ENCODE results near the gene SH2D2A. TPM values are rescaled to one million over a fixed set of nuclear protein-coding genes. Genes with fewer than 3 reads are reported as not detected.
"Not testable (repeated sequence)": the region's sequence is repeated elsewhere in the genome, so short reads cannot be mapped to it uniquely, and the experiment has no call there.

The SH2D2A gene
- total RNA-seq, 2 experiments from 2014 or later = 157 to 205 TPM

- H3K9me3 Mint-ChIP-seq (ENCODE audit: low read depth) = no peaks in the 10 kb centered on the region
- DNase-seq (no peak), ATAC-seq (peak; percentile 3)
- no peak overlapping the region for H3K27ac Mint-ChIP-seq
- H3K36me3 Mint-ChIP-seq = peaks cover 21% of the 10 kb centered on the region
- H3K4me3 Mint-ChIP-seq = no peak overlapping the region
- no peaks in the 10 kb centered on the region for H3K27me3 Mint-ChIP-seq
- peaks cover 37% of the 10 kb centered on the region for H3K4me1 Mint-ChIP-seq
- CTCF ChIA-PET = interaction anchor here (0.7 to 8.6 kb wide), 10 partner anchors 10 to 120 kb away, joined by 3 to 116 read pairs (median 6); partner anchors contain the start of genes HDGF, ISG20L2, METTL25B and MRPL24
Measured at GRCh38 chr1:156766298-156767100, 50.1 kb downstream of the SH2D2A start.

- Mint-ChIP-seq H3K4me3 (no peak overlapping the region), H3K9me3 (ENCODE audit: low read depth) (no peaks in the 10 kb centered on the region), H3K36me3 (peaks cover 13% of the 10 kb centered on the region), H3K27ac (no peak overlapping the region), H3K27me3 (no peaks in the 10 kb centered on the region), H3K4me1 (peaks cover 30% of the 10 kb centered on the region)
- ATAC-seq (no peak), DNase-seq (no peak)
- CTCF ChIA-PET = interaction anchor here (3.6 to 8.6 kb wide), 3 partner anchors 14 to 94 kb away, joined by 24 to 116 read pairs (median 28); partner anchors contain the start of genes HDGF, ISG20L2, METTL25B and NTRK1
Measured at GRCh38 chr1:156765666-156766065, 51.0 kb downstream of the SH2D2A start.

- H3K27ac Mint-ChIP-seq; H3K27me3 Mint-ChIP-seq; H3K36me3 Mint-ChIP-seq; DNase-seq; ATAC-seq; H3K9me3 Mint-ChIP-seq (ENCODE audit: low read depth); H3K4me3 Mint-ChIP-seq: not testable (repeated sequence)
- CTCF ChIA-PET = interaction anchor here (0.7 to 8.6 kb wide), 2 partner anchors 28 to 37 kb away, joined by 4 to 116 read pairs; partner anchors contain the start of genes ISG20L2 and METTL25B
- peaks cover 24% of the 10 kb centered on the region for H3K4me1 Mint-ChIP-seq
Measured at GRCh38 chr1:156765136-156765535, 51.5 kb downstream of the SH2D2A start.

- peaks cover 6% of the 10 kb centered on the region for H3K4me1 Mint-ChIP-seq
- ATAC-seq (no peak), DNase-seq (no peak)
- no peaks in the 10 kb centered on the region for H3K36me3 Mint-ChIP-seq
- no peak overlapping the region for H3K4me3 Mint-ChIP-seq
- CTCF ChIA-PET = interaction anchor here (0.6 to 1.4 kb wide), 3 partner anchors 35 to 314 kb away, joined by 3 read pairs; partner anchors contain the start of gene SH2D2A
- H3K27ac Mint-ChIP-seq = no peak overlapping the region
- no peaks in the 10 kb centered on the region for H3K9me3 Mint-ChIP-seq (ENCODE audit: low read depth)
- no peaks in the 10 kb centered on the region for H3K27me3 Mint-ChIP-seq
Measured at GRCh38 chr1:156760796-156761104, 55.9 kb downstream of the SH2D2A start.

- Mint-ChIP-seq H3K4me3 (no peak overlapping the region), H3K4me1 (peaks cover 4% of the 10 kb centered on the region), H3K27me3 (no peaks in the 10 kb centered on the region), H3K9me3 (ENCODE audit: low read depth) (no peaks in the 10 kb centered on the region), H3K36me3 (no peaks in the 10 kb centered on the region), H3K27ac (no peak overlapping the region)
- no peak for ATAC-seq
- DNase-seq = no peak
- CTCF ChIA-PET = interaction anchor here (1.1 to 1.4 kb wide), 2 partner anchors 34 to 56 kb away, joined by 3 read pairs; partner anchors contain the start of gene SH2D2A
Measured at GRCh38 chr1:156760092-156760795, 56.4 kb downstream of the SH2D2A start.

GRCh38 chr1:156757572-156758253 lies 58.9 kb downstream of the SH2D2A start:
- H3K9me3 Mint-ChIP-seq (ENCODE audit: low read depth); ATAC-seq; DNase-seq; H3K27me3 Mint-ChIP-seq; H3K36me3 Mint-ChIP-seq; H3K4me3 Mint-ChIP-seq; H3K27ac Mint-ChIP-seq: not testable (repeated sequence)
- H3K4me1 Mint-ChIP-seq = peaks cover 14% of the 10 kb centered on the region
- CTCF ChIA-PET = interaction anchor here (1.7 to 2.1 kb wide), 3 partner anchors 9 to 103 kb away, joined by 5 to 8 read pairs (median 5); partner anchors contain the start of genes NTRK1 and PRCC

GRCh38 chr1:156756355-156756754 lies 60.3 kb downstream of the SH2D2A start:
- Mint-ChIP-seq H3K9me3 (ENCODE audit: low read depth) (no peaks in the 10 kb centered on the region), H3K36me3 (no peaks in the 10 kb centered on the region), H3K27ac (no peak overlapping the region), H3K4me3 (no peak overlapping the region), H3K4me1 (peaks cover 18% of the 10 kb centered on the region), H3K27me3 (no peaks in the 10 kb centered on the region)
- CTCF ChIA-PET = interaction anchor here (0.7 to 2.1 kb wide), 8 partner anchors 9 to 332 kb away, joined by 3 to 17 read pairs (median 4); partner anchors contain the start of genes INSRR, NTRK1 and PRCC
- ATAC-seq = no peak
- no peak for DNase-seq

Other genes with a start within 250 kb of the SH2D2A start
- 10 to 100 TPM; 24.3 to 31.3 TPM for gene IQGAP3, start 244.3 kb downstream of the SH2D2A start, total RNA-seq
- 10 to 100 TPM; 12.6 to 16.9 TPM for gene TTC24, start 237.1 kb downstream of the SH2D2A start, total RNA-seq
- gene NAXE, start 225.1 kb downstream of the SH2D2A start, total RNA-seq = 10 to 100 TPM; 62.7 to 66.6 TPM
- gene GPATCH4, start 215.4 kb downstream of the SH2D2A start, total RNA-seq = 10 to 100 TPM; 40.5 to 50.9 TPM
- not detected for gene HAPLN2, start 197.4 kb downstream of the SH2D2A start, total RNA-seq
- under 1 TPM in 1 of 2 experiments, not detected in 1; 0.07 TPM for gene BCAN, start 174.7 kb downstream of the SH2D2A start, total RNA-seq
- gene NES, start 139.4 kb downstream of the SH2D2A start, total RNA-seq = not detected
- 1 to 10 TPM; 1.4 to 1.9 TPM for gene CRABP2, start 111.3 kb downstream of the SH2D2A start, total RNA-seq
- gene METTL25B, start 88.4 kb downstream of the SH2D2A start, total RNA-seq = 10 to 100 TPM; 44.0 to 49.6 TPM
- 10 to 100 TPM; 56.0 to 70.3 TPM for gene ISG20L2, start 88.1 kb downstream of the SH2D2A start, total RNA-seq
- gene MRPL24, start 75.8 kb downstream of the SH2D2A start, total RNA-seq = 10 to 100 TPM; 60.4 to 80.0 TPM
- gene HDGF, start 65.2 kb downstream of the SH2D2A start, total RNA-seq = 100 to 1,000 TPM; 258 to 340 TPM
- 10 to 100 TPM; 68.7 to 99.8 TPM for gene PRCC, start 49.3 kb downstream of the SH2D2A start, total RNA-seq
- under 1 TPM; 0.09 to 0.19 TPM for gene INSRR, start 42.3 kb upstream of the SH2D2A start, total RNA-seq
- 1 to 10 TPM; 2.8 to 8.8 TPM for gene NTRK1, start 44.0 kb upstream of the SH2D2A start, total RNA-seq
- not detected for gene PEAR1, start 76.9 kb upstream of the SH2D2A start, total RNA-seq
- gene LRRC71, start 103.8 kb upstream of the SH2D2A start, total RNA-seq = not detected
- 1 to 10 TPM in 1 of 2 experiments, under 1 TPM in 1; 0.66 to 6.1 TPM for gene ARHGEF11, start 228.9 kb upstream of the SH2D2A start, total RNA-seq